B cell (primary cell): Measurements from ENCODE around the gene ANKRD23. TPM values are rescaled to one million over a fixed set of nuclear protein-coding genes. Genes with fewer than 3 reads are reported as not detected.

ENCODE experiments used
- ATAC-seq: fragments of 200-7000 bp; cut with Tn5 transposase; one replicate; pipeline ENCODE4 v1.10.0; 2021; ENCODE audit warnings: low read depth, mild to moderate bottlenecking, moderate number of reproducible peaks, moderate library complexity
- CTCF ChIA-PET: fragments of 350-600 bp; sonication (Branson Sonifier 250); formaldehyde crosslinking; loops from one replicate; lab custom pipeline; 2021; ENCODE audit warnings: antibody characterized with exemption, inconsistent platforms; lab: Charles Lee
- POLR2A ChIA-PET: fragments of 350-600 bp; sonication (Branson Sonifier 250); formaldehyde crosslinking; loops from one replicate; lab custom pipeline; 2021; ENCODE audit warnings: antibody characterized with exemption; lab: Charles Lee
- DNase-seq: peaks from one replicate; pipeline ENCODE4 v3.0.0; 2013
- H2AFZ ChIP-seq: 2 replicates; pipeline ENCODE4 v1.6.1; 2012; ENCODE audit warnings: mild to moderate bottlenecking, low read depth, low read length; ENCODE audit not compliant: insufficient read depth, poor library complexity, severe bottlenecking
- H3K27ac ChIP-seq, 2 donors: 1 replicate in 1 of 2; 2 replicates in 1 of 2; pipeline ENCODE4 v1.5.1; 2012 to 2013; ENCODE audit warnings: low read length in 2 of 2, mild to moderate bottlenecking in 2 of 2, moderate library complexity in 1 of 2
- H3K27me3 ChIP-seq, 4 experiments: fragments of 200-600 bp in 1 of 4; sonication (generic) in 1 of 4; replicated peaks in 1 of 4; 1 replicate in 2 of 4; 2 replicates in 2 of 4; pipeline versions ENCODE4 v1.6.1 to v1.7.0; 2013 to 2016; ENCODE audit warnings: low read length in 3 of 4, mild to moderate bottlenecking in 2 of 4, mixed read lengths in 1 of 4, moderate library complexity in 1 of 4; ENCODE audit not compliant: insufficient read depth in 4 of 4, control insufficient read depth in 3 of 4; ENCODE audit errors: control extremely low read depth in 1 of 4
- H3K36me3 ChIP-seq, 2 experiments: replicated peaks in 1 of 2; 1 replicate in 1 of 2; 2 replicates in 1 of 2; pipeline versions ENCODE4 v1.6.1 to v1.7.1; 2013; ENCODE audit warnings: low read length in 1 of 2; ENCODE audit not compliant: insufficient read depth in 2 of 2, control insufficient read depth in 1 of 2; ENCODE audit errors: control extremely low read depth in 1 of 2, extremely low read depth in 1 of 2
- H3K4me1 ChIP-seq, 2 donors: fragments of 200-600 bp in 1 of 2; sonication (generic) in 1 of 2; 1 replicate in 1 of 2; 2 replicates in 1 of 2; pipeline versions ENCODE4 v1.5.1 to v1.6.1; 2013 to 2017; ENCODE audit warnings: low read length in 2 of 2; ENCODE audit not compliant: control insufficient read depth in 2 of 2, insufficient read depth in 2 of 2
- H3K4me2 ChIP-seq: replicated peaks from 2 replicates; pipeline ENCODE3; 2012; ENCODE audit warnings: mild to moderate bottlenecking, low read depth, low read length; ENCODE audit not compliant: poor library complexity, severe bottlenecking
- H3K4me3 ChIP-seq, 5 experiments: fragments of 200-600 bp in 1 of 5; sonication (generic) in 1 of 5; 1 replicate in 3 of 5; 2 replicates in 2 of 5; pipeline versions ENCODE4 v1.5.1 to v1.7.0; 2011 to 2016; ENCODE audit warnings: low read length in 4 of 5, mild to moderate bottlenecking in 4 of 5, low read depth in 2 of 5, control low read depth in 1 of 5, moderate library complexity in 1 of 5; ENCODE audit not compliant: insufficient read depth in 1 of 5; ENCODE audit errors: control extremely low read depth in 1 of 5, extremely low read depth in 1 of 5
- H3K79me2 ChIP-seq: fragments of 200-600 bp; sonication (generic); one replicate; pipeline ENCODE4 v1.6.0; 2016; ENCODE audit warnings: low read length; ENCODE audit not compliant: control insufficient read depth, insufficient read depth
- H3K9ac ChIP-seq: fragments of 200-600 bp; sonication (generic); 2 replicates; pipeline ENCODE4 v1.6.1; 2017; ENCODE audit warnings: mild to moderate bottlenecking, low read length, moderate library complexity
- H3K9me3 ChIP-seq, 3 donors: one replicate each; pipeline versions ENCODE4 v1.6.1 to v1.7.1; 2013; ENCODE audit warnings: low read length in 2 of 3; ENCODE audit not compliant: control insufficient read depth in 2 of 3, insufficient read depth in 1 of 3; ENCODE audit errors: control extremely low read depth in 1 of 3
- H4K20me1 ChIP-seq: 2 replicates; pipeline ENCODE4 v1.6.0; 2012; ENCODE audit warnings: mild to moderate bottlenecking, low read length; ENCODE audit not compliant: insufficient read depth, control insufficient read depth, poor library complexity, severe bottlenecking
- H3K27ac Mint-ChIP-seq: one replicate; pipeline ENCODE4 v1.8.0; 2021; ENCODE audit warnings: mixed read lengths
- H3K27me3 Mint-ChIP-seq: one replicate; pipeline ENCODE4 v1.8.0; 2021; ENCODE audit warnings: mixed read lengths
- H3K4me1 Mint-ChIP-seq: one replicate; pipeline ENCODE4 v1.8.0; 2021; ENCODE audit warnings: mixed read lengths
- H3K4me3 Mint-ChIP-seq: one replicate; pipeline ENCODE4 v1.8.0; 2021; ENCODE audit warnings: mixed read lengths
- H3K9me3 Mint-ChIP-seq: one replicate; pipeline ENCODE4 v1.8.0; 2022; ENCODE audit warnings: mixed read lengths; ENCODE audit not compliant: insufficient read depth
- CTCF ChIP-seq: fragments of 200-600 bp; IDR thresholded peaks from one replicate; pipeline ENCODE4 v1.8.0; 2022; ENCODE audit warnings: antibody characterized with exemption, mild to moderate bottlenecking
- EZH2 ChIP-seq: IDR thresholded peaks from 2 replicates; pipeline ENCODE4 v1.6.1; 2012; ENCODE audit warnings: borderline replicate concordance, low read depth, mild to moderate bottlenecking, moderate library complexity, low read length; ENCODE audit not compliant: insufficient read depth, poor library complexity, severe bottlenecking
- WGBS: methylation state at CpG from one replicate; pipeline ENCODE4 v1.1.5; 2013; ENCODE audit warnings: missing lambda C conversion rate; ENCODE audit not compliant: insufficient coverage; 5-methylcytosine and 5-hydroxymethylcytosine counted together
- intact Hi-C: fragments of 100-400 bp; cut with micrococcal nuclease; formaldehyde crosslinking; loops from one replicate; pipeline ENCODE4 v1.10.0; 2022
- polyA plus RNA-seq: library from polyadenylated mRNA; depleted of rRNA; stranded (reverse); fragments of >200 nt; gene quantifications from 2 replicates; pipeline ENCODE4 v1.2.3, GENCODE V29; 2012
- total RNA-seq, 2 donors: library from RNA; stranded (reverse); fragments of 120-200 nt in 1 of 2; gene quantifications; 1 replicate in 1 of 2; 2 replicates in 1 of 2; pipeline versions ENCODE4 v1.2.3 to v1.2.4, GENCODE V29; 2013 to 2022

Gene ANKRD23
- total and polyA plus RNA-seq, 2 donors (not counting 1 experiment from before 2014, with no cell fraction given), result 8.8 to 11.3 TPM

GRCh38 chr2:96873651-96874096 lies 29.9 kb upstream of the ANKRD23 start:
- POLR2A ChIA-PET, result no interaction called here
- Histone ChIP-seq H3K4me1 (peaks cover 24 to 31% of the 10 kb centered on the region in 2 donors), H3K4me2 (peak overlapping the region; percentile 68), H3K79me2 (no peaks in the 10 kb centered on the region), H3K36me3 (no peaks in the 10 kb centered on the region), H3K27me3 (peaks cover 0 to 22% (median 6%) of the 10 kb centered on the region in 4 experiments), H3K27ac (peak overlapping the region in 1 of 2 donors; percentile 50), H4K20me1 (no peaks in the 10 kb centered on the region), H2AFZ (no peak overlapping the region), H3K9me3 (no peaks in the 10 kb centered on the region), H3K9ac (peak overlapping the region; percentile 36), H3K4me3 (no peak overlapping the region)
- no peak for ATAC-seq
- H3K4me1 Mint-ChIP-seq, result peaks cover 25% of the 10 kb centered on the region
- CTCF ChIA-PET, result interaction anchor here (1.1 to 2.8 kb wide), 2 partner anchors 14 to 16 kb away, joined by 3 to 17 read pairs; partner anchors contain the start of gene ANKRD39
- no peak overlapping the region for H3K4me3 Mint-ChIP-seq
- WGBS, result 55% methylated on average over 6 of the region's 8 CpGs
- H3K9me3 Mint-ChIP-seq, result no peaks in the 10 kb centered on the region
- no peak overlapping the region for H3K27ac Mint-ChIP-seq
- no peak for TF ChIP-seq EZH2
- no peak for TF ChIP-seq CTCF
- no peak for DNase-seq
- H3K27me3 Mint-ChIP-seq, result peaks cover 8% of the 10 kb centered on the region
- intact Hi-C loops, result loop anchor here (5.0 kb wide), 1 partner anchor 69 kb away; no protein-coding TSS in a partner anchor

- Mint-ChIP-seq H3K4me1 (peaks cover 30% of the 10 kb centered on the region), H3K27ac (no peak overlapping the region), H3K4me3 (no peak overlapping the region), H3K9me3 (no peaks in the 10 kb centered on the region), H3K27me3 (peaks cover 12% of the 10 kb centered on the region)
- Histone ChIP-seq H3K36me3 (no peaks in the 10 kb centered on the region), H3K9ac (no peak overlapping the region), H3K27ac (no peak overlapping the region), H3K79me2 (no peaks in the 10 kb centered on the region), H3K4me2 (no peak overlapping the region), H2AFZ (no peak overlapping the region), H3K4me3 (no peak overlapping the region), H4K20me1 (no peaks in the 10 kb centered on the region), H3K9me3 (peaks cover 0 to 6% (median 0%) of the 10 kb centered on the region in 3 donors), H3K27me3 (peaks cover 0 to 26% (median 9%) of the 10 kb centered on the region in 4 experiments), H3K4me1 (peaks cover 31 to 39% of the 10 kb centered on the region in 2 donors)
- intact Hi-C loops, result loop anchor here (5.0 kb wide), 1 partner anchor 70 kb away; no protein-coding TSS in a partner anchor
- ChIA-PET CTCF (interaction anchor here (2.8 kb wide), 1 partner anchor 15 kb away, joined by 17 read pairs; the partner anchor contains the start of gene ANKRD39), POLR2A (interaction anchor here (0.7 kb wide), 1 partner anchor 14 kb away, joined by 7 read pairs; no protein-coding TSS in a partner anchor)
- ATAC-seq (no peak), DNase-seq (no peak)
- WGBS, result 88% methylated on average over 11 of the region's 14 CpGs
- TF ChIP-seq CTCF (no peak), EZH2 (no peak)
These were observed 28.9 kb upstream of the ANKRD23 start for GRCh38 chr2:96872591-96873349.
